GM19043 (cell line): Measurements from ENCODE around the gene RAB13.

Experiments
- ATAC-seq: cut with Tn5 transposase; IDR thresholded peaks from one replicate; pipeline ENCODE4 v1.9.1; 2021; ENCODE audit warnings: low read depth; ENCODE audit not compliant: unreplicated experiment

Gene RAB13

DNA sequence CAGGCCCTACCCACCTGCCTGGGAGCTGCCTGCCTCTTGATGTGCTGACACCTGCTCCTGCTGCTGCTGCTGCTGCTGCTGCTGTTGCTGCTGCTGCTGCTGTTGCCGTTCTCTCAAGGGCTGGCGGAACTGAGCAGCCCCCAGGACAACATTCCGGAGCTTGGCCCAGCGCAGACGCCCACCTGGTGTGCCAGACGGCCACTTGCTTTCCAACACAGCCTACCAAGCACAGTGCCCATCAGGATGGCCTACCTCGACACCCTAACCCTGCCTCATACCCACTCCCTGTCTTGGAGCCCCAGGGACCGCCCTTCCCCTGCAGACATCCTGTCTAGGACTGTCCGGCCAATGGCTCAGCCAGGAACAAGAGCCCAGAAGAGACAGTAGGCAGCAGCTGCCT, 51.4 kb downstream of the RAB13 start:
- ATAC-seq, result no peak

DNA sequence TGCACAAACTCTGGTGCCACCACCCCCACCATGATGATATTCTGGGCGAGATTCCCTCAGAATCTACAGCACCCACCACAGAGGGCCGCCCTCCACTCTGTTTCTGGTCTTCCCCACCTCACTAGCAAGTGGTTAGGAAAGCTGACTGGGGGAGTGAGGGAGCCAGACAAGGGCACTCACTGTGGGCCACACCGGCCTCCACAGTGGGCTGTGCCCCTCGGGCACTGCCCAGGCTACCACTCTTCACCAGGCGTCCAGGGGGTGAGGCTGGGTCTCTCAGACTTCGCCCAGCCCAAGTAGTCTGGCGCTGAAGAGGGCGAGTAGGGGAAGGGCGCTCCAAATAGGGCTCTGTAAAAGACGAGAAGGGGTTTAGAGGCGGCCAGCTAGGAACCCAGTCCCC, 52.2 kb downstream of the RAB13 start:
- ATAC-seq, result no peak

DNA sequence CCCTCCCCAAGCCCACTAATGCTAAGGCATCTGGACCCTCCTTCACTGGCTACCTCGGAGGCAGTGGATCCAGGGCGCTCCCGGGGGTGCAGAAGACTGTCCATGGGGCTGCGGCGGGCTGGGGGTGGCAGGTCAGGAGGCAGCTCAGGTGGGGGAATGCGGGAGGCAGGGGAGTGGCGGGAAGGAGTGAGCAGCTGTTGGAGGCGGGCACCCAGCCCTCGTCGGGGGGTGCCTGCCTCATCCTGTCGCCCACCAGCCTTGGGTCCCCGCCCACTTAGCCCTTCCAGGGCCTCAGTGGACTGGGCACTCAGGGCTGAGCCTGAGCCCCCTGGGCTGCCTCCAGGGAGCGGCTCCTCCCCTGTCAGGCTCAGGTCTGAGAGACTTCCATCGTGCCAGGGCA, 52.7 kb downstream of the RAB13 start:
- no peak for ATAC-seq

DNA sequence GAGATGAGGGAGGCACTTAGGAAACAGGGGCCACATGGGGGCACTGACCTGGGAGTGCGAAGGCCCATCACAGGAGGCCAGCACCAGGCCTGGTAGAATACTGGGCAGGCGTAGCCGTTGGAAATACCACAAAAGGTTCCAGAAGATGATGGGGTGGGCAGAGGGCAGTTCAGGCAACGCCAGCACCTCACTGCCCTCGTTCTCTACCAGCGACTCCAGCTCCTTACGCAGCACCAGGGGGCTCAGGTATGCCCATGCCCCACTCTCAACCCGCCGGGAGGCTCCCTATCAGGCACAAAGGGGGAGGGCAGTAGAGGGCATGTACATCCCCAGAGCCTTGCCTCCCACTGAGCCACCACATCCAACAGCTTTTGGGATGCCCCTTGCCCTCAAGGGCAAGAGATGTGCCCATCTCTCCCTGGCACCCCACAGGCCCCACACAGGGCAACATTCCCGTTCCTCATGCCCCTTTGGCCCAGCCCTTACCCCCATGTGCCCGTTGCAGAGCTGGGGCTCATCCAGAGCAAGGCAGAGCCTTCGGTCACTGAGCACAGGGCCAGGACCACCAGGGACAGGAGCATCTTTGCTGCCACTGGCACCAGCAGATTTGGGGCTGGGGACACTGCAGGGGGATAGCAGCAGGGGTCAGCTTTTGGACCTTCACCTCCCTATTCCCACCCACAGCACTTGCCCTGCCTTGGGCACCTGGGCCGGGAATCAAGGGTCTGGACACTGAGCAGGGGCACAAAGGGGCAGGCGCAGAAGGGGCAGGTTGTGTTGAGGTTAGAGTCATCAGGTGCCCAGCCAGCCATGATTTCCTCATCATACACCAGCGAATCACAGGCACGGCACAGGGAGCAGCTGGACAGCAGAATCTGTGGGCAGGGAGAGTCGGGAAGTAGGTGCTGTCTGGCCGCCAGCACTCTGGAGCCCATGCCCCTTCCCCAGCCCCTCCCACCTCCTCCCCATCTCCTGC, 53.7 kb downstream of the RAB13 start:
- ATAC-seq, result no peak
